Activated naive CD4-positive, alpha-beta T cell treated with anti-CD3 and anti-CD28 coated beads, Interleukin-2, amount 50 U/mL, for 24 hours (primary cell): Measurements from ENCODE around the gene SDK1.
"Not testable (repeated sequence)": the region's sequence is repeated elsewhere in the genome, so short reads cannot be mapped to it uniquely, and the experiment has no call there.

Experiments
- H3K27ac Mint-ChIP-seq: one replicate; pipeline ENCODE4 v1.8.0; 2021; ENCODE audit warnings: mild to moderate bottlenecking, mixed read lengths
- H3K27me3 Mint-ChIP-seq: one replicate; pipeline ENCODE4 v1.8.0; 2021; ENCODE audit warnings: mixed read lengths
- H3K36me3 Mint-ChIP-seq: one replicate; pipeline ENCODE4 v1.8.0; 2021; ENCODE audit warnings: mixed read lengths
- H3K4me1 Mint-ChIP-seq: one replicate; pipeline ENCODE4 v1.8.0; 2021; ENCODE audit warnings: mixed read lengths
- H3K4me3 Mint-ChIP-seq: one replicate; pipeline ENCODE4 v1.8.0; 2021; ENCODE audit warnings: mild to moderate bottlenecking, mixed read lengths
- H3K9me3 Mint-ChIP-seq: one replicate; pipeline ENCODE4 v1.8.0; 2021; ENCODE audit warnings: mixed read lengths

Gene SDK1

GRCh38 chr7:3959364-3959763 is 658.3 kb downstream of the SDK1 start:
- no peaks in the 10 kb centered on the region for H3K9me3 Mint-ChIP-seq
- no peaks in the 10 kb centered on the region for H3K27me3 Mint-ChIP-seq
- H3K4me1 Mint-ChIP-seq = no peaks in the 10 kb centered on the region
- peaks cover 3% of the 10 kb centered on the region for H3K36me3 Mint-ChIP-seq
- no peak overlapping the region for H3K4me3 Mint-ChIP-seq
- no peak overlapping the region for H3K27ac Mint-ChIP-seq

- Mint-ChIP-seq H3K36me3 (peaks cover 3% of the 10 kb centered on the region), H3K9me3 (no peaks in the 10 kb centered on the region), H3K27me3 (no peaks in the 10 kb centered on the region), H3K27ac (no peak overlapping the region), H3K4me1 (no peaks in the 10 kb centered on the region), H3K4me3 (no peak overlapping the region)
Measured at GRCh38 chr7:3960050-3960763, 659.2 kb downstream of the SDK1 start.

GRCh38 chr7:3960942-3961341 is 659.9 kb downstream of the SDK1 start:
- H3K4me3 Mint-ChIP-seq = no peak overlapping the region
- H3K27me3 Mint-ChIP-seq = no peaks in the 10 kb centered on the region
- H3K4me1 Mint-ChIP-seq = no peaks in the 10 kb centered on the region
- H3K27ac Mint-ChIP-seq = no peak overlapping the region
- H3K9me3 Mint-ChIP-seq = no peaks in the 10 kb centered on the region
- H3K36me3 Mint-ChIP-seq = peaks cover 3% of the 10 kb centered on the region

- peaks cover 3% of the 10 kb centered on the region for H3K36me3 Mint-ChIP-seq
- H3K4me3 Mint-ChIP-seq = no peak overlapping the region
- H3K9me3 Mint-ChIP-seq = no peaks in the 10 kb centered on the region
- no peaks in the 10 kb centered on the region for H3K4me1 Mint-ChIP-seq
- no peaks in the 10 kb centered on the region for H3K27me3 Mint-ChIP-seq
- H3K27ac Mint-ChIP-seq = no peak overlapping the region
Measured at GRCh38 chr7:3961857-3962503, 660.9 kb downstream of the SDK1 start.

- not testable (repeated sequence) for H3K9me3 Mint-ChIP-seq, H3K36me3 Mint-ChIP-seq, H3K27me3 Mint-ChIP-seq, H3K4me1 Mint-ChIP-seq, H3K4me3 Mint-ChIP-seq, H3K27ac Mint-ChIP-seq
Measured at GRCh38 chr7:3963768-3964167, 662.7 kb downstream of the SDK1 start.

GRCh38 chr7:3964980-3965606 is 664.0 kb downstream of the SDK1 start:
- H3K4me3 Mint-ChIP-seq = no peak overlapping the region
- no peaks in the 10 kb centered on the region for H3K27me3 Mint-ChIP-seq
- no peak overlapping the region for H3K27ac Mint-ChIP-seq
- peaks cover 3% of the 10 kb centered on the region for H3K36me3 Mint-ChIP-seq
- H3K9me3 Mint-ChIP-seq = no peaks in the 10 kb centered on the region
- H3K4me1 Mint-ChIP-seq = no peaks in the 10 kb centered on the region

GRCh38 chr7:3965794-3966395 is 664.8 kb downstream of the SDK1 start:
- Mint-ChIP-seq H3K27me3 (no peaks in the 10 kb centered on the region), H3K4me3 (no peak overlapping the region), H3K27ac (no peak overlapping the region), H3K36me3 (peaks cover 3% of the 10 kb centered on the region), H3K9me3 (no peaks in the 10 kb centered on the region), H3K4me1 (no peaks in the 10 kb centered on the region)

GRCh38 chr7:3968234-3968633 is 667.2 kb downstream of the SDK1 start:
- Mint-ChIP-seq H3K9me3 (no peaks in the 10 kb centered on the region), H3K27ac (no peak overlapping the region), H3K4me3 (no peak overlapping the region), H3K36me3 (no peaks in the 10 kb centered on the region), H3K4me1 (no peaks in the 10 kb centered on the region), H3K27me3 (no peaks in the 10 kb centered on the region)

GRCh38 chr7:3969286-3969685 is 668.2 kb downstream of the SDK1 start:
- H3K27me3 Mint-ChIP-seq = no peaks in the 10 kb centered on the region
- no peaks in the 10 kb centered on the region for H3K4me1 Mint-ChIP-seq
- H3K27ac Mint-ChIP-seq = no peak overlapping the region
- H3K4me3 Mint-ChIP-seq = no peak overlapping the region
- H3K36me3 Mint-ChIP-seq = no peaks in the 10 kb centered on the region
- no peaks in the 10 kb centered on the region for H3K9me3 Mint-ChIP-seq

GRCh38 chr7:3971323-3971722 is 670.3 kb downstream of the SDK1 start:
- H3K4me1 Mint-ChIP-seq = no peaks in the 10 kb centered on the region
- no peaks in the 10 kb centered on the region for H3K27me3 Mint-ChIP-seq
- no peaks in the 10 kb centered on the region for H3K9me3 Mint-ChIP-seq
- no peak overlapping the region for H3K4me3 Mint-ChIP-seq
- no peaks in the 10 kb centered on the region for H3K36me3 Mint-ChIP-seq
- H3K27ac Mint-ChIP-seq = no peak overlapping the region

GRCh38 chr7:3973264-3973663 is 672.2 kb downstream of the SDK1 start:
- Mint-ChIP-seq H3K9me3 (no peaks in the 10 kb centered on the region), H3K27ac (no peak overlapping the region), H3K36me3 (no peaks in the 10 kb centered on the region), H3K27me3 (no peaks in the 10 kb centered on the region), H3K4me1 (no peaks in the 10 kb centered on the region), H3K4me3 (no peak overlapping the region)

- no peaks in the 10 kb centered on the region for H3K27me3 Mint-ChIP-seq
- no peaks in the 10 kb centered on the region for H3K4me1 Mint-ChIP-seq
- no peak overlapping the region for H3K4me3 Mint-ChIP-seq
- H3K9me3 Mint-ChIP-seq = no peaks in the 10 kb centered on the region
- no peaks in the 10 kb centered on the region for H3K36me3 Mint-ChIP-seq
- H3K27ac Mint-ChIP-seq = no peak overlapping the region
Measured at GRCh38 chr7:3974329-3974728, 673.3 kb downstream of the SDK1 start.

- Mint-ChIP-seq H3K4me3 (no peak overlapping the region), H3K27me3 (no peaks in the 10 kb centered on the region), H3K27ac (no peak overlapping the region), H3K4me1 (no peaks in the 10 kb centered on the region), H3K9me3 (no peaks in the 10 kb centered on the region), H3K36me3 (no peaks in the 10 kb centered on the region)
Measured at GRCh38 chr7:3975371-3975770, 674.3 kb downstream of the SDK1 start.

- H3K9me3 Mint-ChIP-seq = no peaks in the 10 kb centered on the region
Measured at GRCh38 chr7:3977391-3977790, 676.3 kb downstream of the SDK1 start.

GRCh38 chr7:3978839-3979238 is 677.8 kb downstream of the SDK1 start:
- Mint-ChIP-seq H3K36me3 (no peaks in the 10 kb centered on the region), H3K27me3 (no peaks in the 10 kb centered on the region), H3K9me3 (no peaks in the 10 kb centered on the region), H3K4me1 (no peaks in the 10 kb centered on the region), H3K27ac (no peak overlapping the region), H3K4me3 (no peak overlapping the region)

More at GRCh38 chr7:3977391-3977790, 676.3 kb downstream of the SDK1 start:
- Mint-ChIP-seq H3K4me3 (no peak overlapping the region), H3K4me1 (no peaks in the 10 kb centered on the region), H3K27ac (no peak overlapping the region), H3K27me3 (no peaks in the 10 kb centered on the region), H3K36me3 (no peaks in the 10 kb centered on the region)
